Panc1 (cell line): ENCODE data around the gene RMRP. TPM values are rescaled to one million over a fixed set of nuclear protein-coding genes. Genes with fewer than 3 reads are reported as not detected.

Experiments
- ATAC-seq: fragments of 200-7000 bp; cut with Tn5 transposase; 2 replicates; pipeline ENCODE4 v1.9.1; 2020; ENCODE audit warnings: mild to moderate bottlenecking, moderate library complexity
- BruUV-seq: library from RNA; stranded (reverse); fragments of 400-500 nt; replicated peaks from 2 replicates; lab custom pipeline; 2021; lab: Mats Ljungman, UMichigan
- CTCF ChIA-PET: fragments of 300-600 bp; sonication (Branson Sonifier 250); formaldehyde crosslinking; loops from one replicate; lab custom pipeline; 2022; ENCODE audit warnings: antibody characterized with exemption; lab: Charles Lee
- POLR2A ChIA-PET: fragments of 300-600 bp; sonication (Branson Sonifier 250); formaldehyde crosslinking; loops from one replicate; lab custom pipeline; 2022; ENCODE audit warnings: antibody characterized with exemption; lab: Charles Lee
- DNase-seq: peaks from one replicate; pipeline ENCODE4 v3.0.0-alpha.2; 2010; ENCODE audit warnings: low read depth, low spot score
- H3K27ac ChIP-seq: 2 replicates; pipeline ENCODE4 v1.5.1; 2011; ENCODE audit warnings: mild to moderate bottlenecking, low read length, inconsistent platforms
- H3K27me3 ChIP-seq: fragments of 200-500 bp; sonication (Bioruptor generic); 2 replicates; pipeline ENCODE4 v1.6.0; 2014; ENCODE audit warnings: low read length, inconsistent platforms; ENCODE audit not compliant: control insufficient read depth, insufficient read depth
- H3K36me3 ChIP-seq: fragments of 200-500 bp; sonication (Bioruptor generic); 2 replicates; pipeline ENCODE4 v1.5.1; 2014; ENCODE audit warnings: inconsistent platforms, mild to moderate bottlenecking, low read length, moderate library complexity; ENCODE audit not compliant: control insufficient read depth, insufficient read depth
- H3K4me1 ChIP-seq: 2 replicates; pipeline ENCODE4 v1.5.1; 2011; ENCODE audit warnings: inconsistent platforms, mild to moderate bottlenecking, low read length, moderate library complexity; ENCODE audit not compliant: control insufficient read depth, insufficient read depth
- H3K4me3 ChIP-seq, 2 experiments: 2 replicates each; pipeline ENCODE4 v1.5.1; 2011 to 2012; ENCODE audit warnings: low read depth in 2 of 2, low read length in 2 of 2, mild to moderate bottlenecking in 2 of 2, inconsistent platforms in 1 of 2, moderate library complexity in 1 of 2
- H3K9me3 ChIP-seq: fragments of 200-500 bp; sonication (Bioruptor generic); 2 replicates; pipeline ENCODE4 v1.5.1; 2014; ENCODE audit warnings: low read depth, mild to moderate bottlenecking, inconsistent platforms, low read length, moderate library complexity; ENCODE audit not compliant: control insufficient read depth, insufficient read depth
- CTCF ChIP-seq: fragments of 450-650 bp; IDR thresholded peaks from 2 replicates; pipeline ENCODE4 v1.5.1; 2017; ENCODE audit warnings: mild to moderate bottlenecking
- POLR2AphosphoS5 ChIP-seq: IDR thresholded peaks from 2 replicates; pipeline ENCODE4 v1.6.1; 2012; ENCODE audit warnings: mild to moderate bottlenecking, low read depth, low read length, moderate library complexity
- REST ChIP-seq, 2 experiments: IDR thresholded peaks; 2 replicates each; pipeline ENCODE4 v1.6.1; 2011 to 2012; ENCODE audit warnings: low read depth in 2 of 2, control low read depth in 1 of 2, low read length in 1 of 2, mild to moderate bottlenecking in 1 of 2, moderate library complexity in 1 of 2; ENCODE audit not compliant: insufficient read depth in 1 of 2
- SIN3A ChIP-seq: IDR thresholded peaks from 2 replicates; pipeline ENCODE4 v1.6.1; 2012; ENCODE audit warnings: low read depth, mild to moderate bottlenecking, low read length, moderate library complexity, borderline replicate concordance; ENCODE audit not compliant: insufficient read depth
- TCF7L2 ChIP-seq: IDR thresholded peaks from 2 replicates; pipeline ENCODE4 v1.6.1; 2011; ENCODE audit warnings: mild to moderate bottlenecking, low read depth, low read length, inconsistent platforms
- in situ Hi-C: cut with HindIII; loops from 2 replicates; pipeline ENCODE4 v1.10.0; 2016; ENCODE audit warnings: low sequenced_read_pairs, low pct_unique_long_range_greater_than_20kb
- intact Hi-C: fragments of 100-400 bp; cut with micrococcal nuclease; formaldehyde crosslinking; loops from one replicate; pipeline ENCODE4 v1.10.0; 2022; ENCODE audit not compliant: unreplicated experiment
- total RNA-seq: library from RNA; stranded (reverse); gene quantifications from one replicate; pipeline ENCODE4 v1.2.1, GENCODE V29; 2021; ENCODE audit not compliant: unreplicated experiment

The RMRP gene
- total RNA-seq, 1 experiment from 2014 or later, result 29,896 TPM

GRCh38 chr9:35629597-35629996, 28.2 kb downstream of the RMRP start:
- DNase-seq (no peak), ATAC-seq (no peak)
- in situ Hi-C loops, result no loop called here
- no peak overlapping the region for H3K4me3 ChIP-seq
- no peaks in the 10 kb centered on the region for H3K27me3 ChIP-seq
- H3K4me1 ChIP-seq, result 0 out of 2 replicates have a peak, but pooled peaks cover 1% of the 10 kb centered on the region
- TF ChIP-seq SIN3A (no peak), TCF7L2 (no peak), CTCF (no peak), REST (IDR thresholded peaks at IDR 0.05; ENCODE audit: insufficient read depth in 1 of 2, low read depth in 2 of 2, low read length in 1 of 2) (no peak), POLR2AphosphoS5 (no peak)
- ChIA-PET CTCF (interaction anchor here (0.9 to 1.7 kb wide), 2 partner anchors 18 to 26 kb away, joined by 3 read pairs; no protein-coding TSS in a partner anchor), POLR2A (interaction anchor here (0.5 to 0.6 kb wide), 2 partner anchors 29 to 102 kb away, joined by 3 to 9 read pairs; partner anchors contain the start of gene CCDC107)
- H3K9me3 ChIP-seq, result no peaks in the 10 kb centered on the region
- no TSS peak for BruUV-seq
- intact Hi-C loops, result no loop called here
- H3K36me3 ChIP-seq, result no peaks in the 10 kb centered on the region
- no peak overlapping the region for H3K27ac ChIP-seq

- POLR2A ChIA-PET, result interaction anchor here (0.6 kb wide), 2 partner anchors 62 to 347 kb away, joined by 3 to 6 read pairs; no protein-coding TSS in a partner anchor
- no peaks in the 10 kb centered on the region for H3K36me3 ChIP-seq
- no TSS peak for BruUV-seq
- CTCF ChIA-PET, result interaction anchor here (0.9 kb wide), 1 partner anchor 16 kb away, joined by 3 read pairs; no protein-coding TSS in a partner anchor
- TF ChIP-seq TCF7L2, result no peak
- no peak for TF ChIP-seq CTCF
- no peak for TF ChIP-seq REST (IDR thresholded peaks at IDR 0.05; ENCODE audit: insufficient read depth in 1 of 2, low read depth in 2 of 2, low read length in 1 of 2)
- no peak for TF ChIP-seq POLR2AphosphoS5
- no peak for TF ChIP-seq SIN3A
- DNase-seq, result no peak
- no peak overlapping the region for H3K4me3 ChIP-seq
- intact Hi-C loops, result no loop called here
- no peak for ATAC-seq
- H3K27ac ChIP-seq, result no peak overlapping the region
- in situ Hi-C loops, result no loop called here
- no peaks in the 10 kb centered on the region for H3K9me3 ChIP-seq
- H3K27me3 ChIP-seq, result no peaks in the 10 kb centered on the region
- H3K4me1 ChIP-seq, result no peaks in the 10 kb centered on the region
These were observed 29.3 kb downstream of the RMRP start for GRCh38 chr9:35628389-35628991.
